GM20000 (cell line): ENCODE data around the gene PBX1.

Experiments
- DNase-seq: peaks from one replicate; pipeline ENCODE4 v3.0.0; 2012; ENCODE audit warnings: low spot score
- TF ChIP-seq, protein P1 (sequence below): IDR thresholded peaks from 2 replicates; pipeline ENCODE4 v1.5.1; 2012; ENCODE audit warnings: mild to moderate bottlenecking, control low read depth; ENCODE audit errors: extremely low read depth, missing control alignments

Gene PBX1

GRCh38 chr1:164830628-164831027 lies 271.6 kb downstream of the PBX1 start:
- TF ChIP-seq, protein P1, sequence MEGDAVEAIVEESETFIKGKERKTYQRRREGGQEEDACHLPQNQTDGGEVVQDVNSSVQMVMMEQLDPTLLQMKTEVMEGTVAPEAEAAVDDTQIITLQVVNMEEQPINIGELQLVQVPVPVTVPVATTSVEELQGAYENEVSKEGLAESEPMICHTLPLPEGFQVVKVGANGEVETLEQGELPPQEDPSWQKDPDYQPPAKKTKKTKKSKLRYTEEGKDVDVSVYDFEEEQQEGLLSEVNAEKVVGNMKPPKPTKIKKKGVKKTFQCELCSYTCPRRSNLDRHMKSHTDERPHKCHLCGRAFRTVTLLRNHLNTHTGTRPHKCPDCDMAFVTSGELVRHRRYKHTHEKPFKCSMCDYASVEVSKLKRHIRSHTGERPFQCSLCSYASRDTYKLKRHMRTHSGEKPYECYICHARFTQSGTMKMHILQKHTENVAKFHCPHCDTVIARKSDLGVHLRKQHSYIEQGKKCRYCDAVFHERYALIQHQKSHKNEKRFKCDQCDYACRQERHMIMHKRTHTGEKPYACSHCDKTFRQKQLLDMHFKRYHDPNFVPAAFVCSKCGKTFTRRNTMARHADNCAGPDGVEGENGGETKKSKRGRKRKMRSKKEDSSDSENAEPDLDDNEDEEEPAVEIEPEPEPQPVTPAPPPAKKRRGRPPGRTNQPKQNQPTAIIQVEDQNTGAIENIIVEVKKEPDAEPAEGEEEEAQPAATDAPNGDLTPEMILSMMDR = no peak

DNA sequence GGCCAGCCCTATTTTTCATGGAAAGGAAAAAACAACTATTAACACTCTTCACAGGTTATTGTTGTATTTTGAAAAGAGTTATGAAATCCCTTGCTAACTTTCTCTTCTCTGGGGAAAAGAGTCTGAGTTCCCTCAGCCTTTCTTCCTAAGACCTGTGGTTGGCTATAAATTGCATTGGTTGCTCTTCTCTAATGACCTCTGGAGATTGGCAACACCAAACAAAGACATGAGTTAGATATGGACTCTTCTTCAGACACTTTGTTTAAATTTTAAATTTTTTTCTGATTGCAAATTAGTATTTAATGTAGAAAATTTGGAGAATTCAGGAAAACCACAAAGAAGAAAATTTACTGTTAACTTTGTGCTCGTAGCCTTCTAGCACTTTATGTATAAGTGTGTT lies 275.7 kb downstream of the PBX1 start:
- DNase-seq = no peak
- TF ChIP-seq, protein P1 = no peak

More at GRCh38 chr1:164830628-164831027, 271.6 kb downstream of the PBX1 start:
- no peak for DNase-seq

DNA sequence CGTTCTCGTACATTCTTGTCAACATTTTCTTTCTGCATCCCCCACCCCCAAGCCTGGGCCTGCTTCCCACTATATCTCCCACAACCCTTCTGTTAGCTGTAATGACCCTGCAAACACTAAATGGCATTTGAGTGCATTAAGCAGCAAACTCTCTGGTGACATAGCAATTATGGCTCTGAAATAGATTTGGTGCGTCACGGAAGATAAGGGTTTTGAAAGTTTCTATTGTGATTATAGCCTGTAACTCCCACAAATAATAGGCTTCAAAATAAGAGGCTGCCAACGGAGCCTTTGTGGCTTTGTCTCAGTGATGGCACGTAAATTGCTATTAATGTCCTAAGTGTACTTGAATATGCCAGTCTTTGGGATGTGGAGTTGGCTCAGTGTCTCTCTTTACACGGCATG lies 277.6 kb downstream of the PBX1 start:
- TF ChIP-seq, protein P1 = no peak
- no peak for DNase-seq

GRCh38 chr1:164838786-164839185 lies 279.8 kb downstream of the PBX1 start:
- no peak for DNase-seq
- TF ChIP-seq, protein P1 = no peak

DNA sequence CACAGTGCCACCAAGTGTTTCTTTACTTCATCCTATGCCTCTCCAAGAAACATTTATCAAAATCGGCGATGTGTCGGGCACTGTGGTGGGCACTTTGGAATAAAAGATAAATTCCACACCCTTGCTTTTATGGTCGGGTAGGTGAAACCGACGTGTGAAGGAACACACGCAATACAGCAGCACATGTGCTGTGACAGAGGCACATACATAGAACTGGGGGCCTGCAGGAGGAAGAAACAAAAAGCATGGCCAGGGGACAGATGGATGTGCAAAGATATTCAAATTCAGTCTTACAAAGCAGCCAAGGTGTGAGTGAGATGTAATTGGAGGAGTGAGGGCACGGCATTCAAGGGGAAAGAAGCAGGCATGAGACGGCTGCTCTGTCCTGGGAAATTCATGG lies 282.0 kb downstream of the PBX1 start:
- TF ChIP-seq, protein P1 = no peak
- no peak for DNase-seq

DNA sequence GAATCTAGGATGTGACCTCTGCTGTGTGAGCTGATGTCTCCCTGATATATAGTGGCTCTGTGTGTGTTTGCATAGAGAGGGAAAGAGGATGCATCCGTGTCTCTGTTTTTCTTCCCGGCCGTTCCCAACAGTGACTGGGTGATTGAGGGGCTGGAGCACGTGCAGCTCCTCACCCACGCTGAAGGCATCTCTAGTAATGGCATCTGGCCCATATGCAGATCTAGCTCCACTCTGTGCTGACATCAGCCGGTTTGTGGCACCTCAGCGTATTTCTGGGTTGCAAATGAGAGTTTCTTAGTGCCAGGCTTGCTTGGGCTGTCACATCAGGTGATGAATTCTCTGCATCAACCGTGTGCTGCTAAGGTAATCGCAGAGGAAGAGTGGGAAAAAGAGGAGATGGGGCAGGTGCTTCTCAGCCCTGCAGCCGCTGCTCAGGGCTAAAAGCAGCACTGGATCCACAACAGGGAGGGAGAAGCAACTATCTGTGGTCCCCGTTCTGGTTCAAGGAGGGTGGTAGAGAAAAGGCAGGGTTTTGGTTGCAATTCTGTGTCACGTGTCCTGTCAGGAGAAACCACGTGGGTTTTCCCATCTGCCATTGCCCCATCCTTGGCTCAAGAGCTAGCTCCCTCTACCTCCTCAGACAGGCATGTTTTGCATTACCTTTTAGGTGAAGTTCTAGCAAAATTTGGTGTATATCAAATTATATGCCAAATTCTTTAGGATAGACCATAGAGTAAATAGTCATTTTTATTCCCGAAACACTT lies 282.9 kb downstream of the PBX1 start:
- DNase-seq = no peak
- TF ChIP-seq, protein P1 = no peak

DNA sequence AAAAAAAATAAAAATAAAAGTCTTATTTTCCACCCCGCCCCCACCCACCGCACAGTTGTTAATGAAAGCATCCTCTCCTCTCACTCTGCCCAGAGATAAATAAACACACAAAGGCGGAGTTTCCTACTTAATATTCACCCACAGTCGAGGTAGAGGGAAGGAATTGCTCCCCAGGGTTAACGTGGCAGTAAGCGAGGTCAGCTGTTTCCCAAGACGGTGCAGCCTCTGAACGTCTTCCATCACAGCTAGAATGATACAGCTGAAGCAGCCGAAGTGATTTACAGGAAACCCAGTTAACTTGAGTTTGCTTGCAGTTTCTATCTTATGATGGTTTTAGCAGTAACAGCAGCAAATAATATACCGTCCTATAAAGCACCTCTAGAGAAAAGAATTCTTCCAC lies 283.9 kb downstream of the PBX1 start:
- no peak for DNase-seq
- TF ChIP-seq, protein P1 = no peak
